Osteoblast (primary cell): ENCODE results near the gene CFAP221. TPM values are rescaled to one million over a fixed set of nuclear protein-coding genes. Genes with fewer than 3 reads are reported as not detected.

Experiments used
- DNase-seq: peaks from one replicate; pipeline ENCODE4 v3.0.0; 2011; ENCODE audit warnings: low spot score, mixed read lengths; ENCODE audit not compliant: insufficient read length; ENCODE audit errors: missing footprints
- H2AFZ ChIP-seq: 2 replicates; pipeline ENCODE4 v1.6.0; 2011; ENCODE audit warnings: mild to moderate bottlenecking, low read length
- H3K27ac ChIP-seq: 2 replicates; pipeline ENCODE4 v1.5.1; 2011; ENCODE audit warnings: mild to moderate bottlenecking, low read depth, low read length, moderate library complexity
- H3K27me3 ChIP-seq: 2 replicates; pipeline ENCODE4 v1.6.0; 2012; ENCODE audit warnings: mild to moderate bottlenecking, control low read depth, inconsistent platforms, low read length, moderate library complexity; ENCODE audit not compliant: insufficient read depth
- H3K36me3 ChIP-seq: 2 replicates; pipeline ENCODE4 v1.5.1; 2011; ENCODE audit warnings: mild to moderate bottlenecking, low read length, control low read depth, moderate library complexity; ENCODE audit not compliant: insufficient read depth
- H3K4me1 ChIP-seq: 2 replicates; pipeline ENCODE4 v1.5.1; 2011; ENCODE audit warnings: mild to moderate bottlenecking, low read length, control low read depth, moderate library complexity; ENCODE audit not compliant: insufficient read depth
- H3K4me2 ChIP-seq: 2 replicates; pipeline ENCODE4 v1.6.0; 2011; ENCODE audit warnings: mild to moderate bottlenecking, low read length; ENCODE audit not compliant: insufficient read depth
- H3K4me3 ChIP-seq: fragments of 200-600 bp; sonication (generic); 3 replicates; pipeline ENCODE4 v1.5.1; 2012; ENCODE audit warnings: mild to moderate bottlenecking, low read length, inconsistent platforms; ENCODE audit not compliant: insufficient read depth
- H3K79me2 ChIP-seq: 2 replicates; pipeline ENCODE4 v1.6.0; 2012; ENCODE audit warnings: mild to moderate bottlenecking, low read length, control low read depth, inconsistent platforms; ENCODE audit not compliant: insufficient read depth
- H3K9me3 ChIP-seq: 2 replicates; pipeline ENCODE4 v1.5.1; 2011; ENCODE audit warnings: low read depth, low read length, control low read depth
- H4K20me1 ChIP-seq: 2 replicates; pipeline ENCODE4 v1.6.0; 2012; ENCODE audit warnings: mild to moderate bottlenecking, low read length, control low read depth; ENCODE audit not compliant: insufficient read depth
- total RNA-seq: library from RNA; depleted of rRNA; stranded (reverse); fragments of >200 nt; gene quantifications from 2 replicates; pipeline ENCODE4 v1.2.3, GENCODE V29; 2012
- TF ChIP-seq, protein P1 (sequence below): IDR thresholded peaks from 2 replicates; pipeline ENCODE4 v1.5.1; 2011; ENCODE audit warnings: mild to moderate bottlenecking, low read depth, low read length, moderate library complexity; ENCODE audit errors: extremely low read depth

The CFAP221 gene
- total RNA-seq, 1 donor, result 0.36 TPM

DNA sequence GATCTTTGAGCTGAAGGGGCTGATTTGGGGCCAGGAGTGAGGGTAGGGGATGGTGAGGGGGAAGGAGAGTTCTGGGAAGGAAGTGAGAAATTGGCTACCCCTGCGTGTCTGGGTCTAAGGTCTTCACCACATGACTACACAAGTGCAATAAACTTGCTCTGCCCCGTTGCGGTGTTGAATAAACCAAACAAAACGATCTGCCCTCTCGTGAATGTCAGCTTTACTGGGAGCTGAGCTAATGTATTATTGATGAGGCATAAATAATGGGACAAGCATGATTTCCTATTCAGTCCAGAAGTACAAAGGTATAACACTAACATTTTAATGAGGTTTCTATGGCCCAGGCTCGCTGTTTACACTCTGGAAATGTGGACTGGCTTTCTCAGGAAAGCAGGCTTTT is 8.0 kb upstream of the CFAP221 start:
- H3K27me3 ChIP-seq, result peaks cover 7% of the 10 kb centered on the region
- no peak overlapping the region for H3K4me2 ChIP-seq
- H3K27ac ChIP-seq, result no peak overlapping the region
- H3K36me3 ChIP-seq, result no peaks in the 10 kb centered on the region
- H4K20me1 ChIP-seq, result no peaks in the 10 kb centered on the region
- no peak overlapping the region for H2AFZ ChIP-seq
- TF ChIP-seq, protein P1, sequence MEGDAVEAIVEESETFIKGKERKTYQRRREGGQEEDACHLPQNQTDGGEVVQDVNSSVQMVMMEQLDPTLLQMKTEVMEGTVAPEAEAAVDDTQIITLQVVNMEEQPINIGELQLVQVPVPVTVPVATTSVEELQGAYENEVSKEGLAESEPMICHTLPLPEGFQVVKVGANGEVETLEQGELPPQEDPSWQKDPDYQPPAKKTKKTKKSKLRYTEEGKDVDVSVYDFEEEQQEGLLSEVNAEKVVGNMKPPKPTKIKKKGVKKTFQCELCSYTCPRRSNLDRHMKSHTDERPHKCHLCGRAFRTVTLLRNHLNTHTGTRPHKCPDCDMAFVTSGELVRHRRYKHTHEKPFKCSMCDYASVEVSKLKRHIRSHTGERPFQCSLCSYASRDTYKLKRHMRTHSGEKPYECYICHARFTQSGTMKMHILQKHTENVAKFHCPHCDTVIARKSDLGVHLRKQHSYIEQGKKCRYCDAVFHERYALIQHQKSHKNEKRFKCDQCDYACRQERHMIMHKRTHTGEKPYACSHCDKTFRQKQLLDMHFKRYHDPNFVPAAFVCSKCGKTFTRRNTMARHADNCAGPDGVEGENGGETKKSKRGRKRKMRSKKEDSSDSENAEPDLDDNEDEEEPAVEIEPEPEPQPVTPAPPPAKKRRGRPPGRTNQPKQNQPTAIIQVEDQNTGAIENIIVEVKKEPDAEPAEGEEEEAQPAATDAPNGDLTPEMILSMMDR, result no peak
- no peak overlapping the region for H3K4me3 ChIP-seq
- peaks cover 3% of the 10 kb centered on the region for H3K9me3 ChIP-seq
- H3K4me1 ChIP-seq, result no peaks in the 10 kb centered on the region
- no peaks in the 10 kb centered on the region for H3K79me2 ChIP-seq
- no peak for DNase-seq

DNA sequence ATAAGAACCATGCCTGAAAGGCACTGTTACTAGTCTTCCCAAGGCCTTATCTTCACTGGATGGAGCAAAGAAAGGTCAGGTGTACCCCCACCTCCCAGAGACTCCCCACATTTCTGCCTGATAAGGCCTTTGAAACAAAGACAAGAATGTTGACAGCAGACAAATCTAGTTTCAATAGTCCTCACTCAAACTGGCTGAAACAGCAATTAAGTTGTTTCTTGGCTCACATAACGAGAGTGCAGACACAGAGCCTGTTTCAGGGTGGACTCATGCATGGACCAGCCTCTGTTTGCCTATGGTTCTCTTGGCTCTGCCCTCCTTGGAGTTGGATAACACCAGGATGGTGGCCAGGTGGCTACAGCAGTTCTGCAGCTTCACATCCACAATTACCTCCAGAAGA is 7.5 kb upstream of the CFAP221 start:
- H3K9me3 ChIP-seq, result peaks cover 3% of the 10 kb centered on the region
- H3K36me3 ChIP-seq, result no peaks in the 10 kb centered on the region
- TF ChIP-seq, protein P1, result no peak
- H2AFZ ChIP-seq, result no peak overlapping the region
- H3K4me3 ChIP-seq, result no peak overlapping the region
- no peak for DNase-seq
- no peaks in the 10 kb centered on the region for H4K20me1 ChIP-seq
- no peak overlapping the region for H3K27ac ChIP-seq
- no peaks in the 10 kb centered on the region for H3K4me1 ChIP-seq
- H3K27me3 ChIP-seq, result peaks cover 5% of the 10 kb centered on the region
- no peak overlapping the region for H3K4me2 ChIP-seq
- no peaks in the 10 kb centered on the region for H3K79me2 ChIP-seq

- Histone ChIP-seq H4K20me1 (no peaks in the 10 kb centered on the region), H3K79me2 (no peaks in the 10 kb centered on the region)
- TF ChIP-seq, protein P1, result no peak
Measured at GRCh38 chr2:119537792-119538191, 6.5 kb upstream of the CFAP221 start.

GRCh38 chr2:119541476-119541875 is 2.8 kb upstream of the CFAP221 start:
- Histone ChIP-seq H3K36me3 (no peaks in the 10 kb centered on the region), H2AFZ (no peak overlapping the region), H3K9me3 (no peaks in the 10 kb centered on the region), H3K4me3 (no peak overlapping the region), H4K20me1 (no peaks in the 10 kb centered on the region), H3K79me2 (no peaks in the 10 kb centered on the region), H3K27ac (no peak overlapping the region), H3K4me1 (peaks cover 13% of the 10 kb centered on the region), H3K4me2 (no peak overlapping the region), H3K27me3 (peaks cover 32% of the 10 kb centered on the region)
- no peak for DNase-seq
- TF ChIP-seq, protein P1, result no peak

More at GRCh38 chr2:119537792-119538191, 6.5 kb upstream of the CFAP221 start:
- DNase-seq, result no peak
- Histone ChIP-seq H3K27ac (no peak overlapping the region), H3K36me3 (no peaks in the 10 kb centered on the region), H3K4me1 (no peaks in the 10 kb centered on the region), H3K4me3 (no peak overlapping the region), H3K4me2 (no peak overlapping the region), H3K27me3 (peaks cover 4% of the 10 kb centered on the region), H2AFZ (no peak overlapping the region), H3K9me3 (peaks cover 3% of the 10 kb centered on the region)
